LoVo (cell line): ENCODE results near the gene CKLF.
A peak's percentile ranks its signal among the peaks of the same experiment; 100 is the strongest.
"Not testable (repeated sequence)": the region's sequence is repeated elsewhere in the genome, so short reads cannot be mapped to it uniquely, and the experiment has no call there.

Source experiments
- DNase-seq: peaks from one replicate; pipeline ENCODE4 v3.0.0-alpha.2; 2016; ENCODE audit warnings: low spot score

Gene CKLF

GRCh38 chr16:66552286-66553177 lies at the start of gene CKLF:
CKLF (plus strand) TSS chr16:66552576; CDS start chr16:66552716, 140 bp downstream.
- DNase-seq = peak; percentile 94

GRCh38 chr16:66503030-66503429 lies 49.3 kb upstream of the CKLF start:
- DNase-seq = no peak

GRCh38 chr16:66503612-66504011 lies 48.8 kb upstream of the CKLF start:
- DNase-seq = no peak

- no peak for DNase-seq
Observed at GRCh38 chr16:66507731-66508239, 44.6 kb upstream of the CKLF start.

- DNase-seq = peak; percentile 58
Observed at GRCh38 chr16:66508248-66508913, 44.0 kb upstream of the CKLF start.

- no peak for DNase-seq
Observed at GRCh38 chr16:66508914-66509496, 43.4 kb upstream of the CKLF start.

- no peak for DNase-seq
Observed at GRCh38 chr16:66509576-66509975, 42.8 kb upstream of the CKLF start.

- DNase-seq = no peak
Observed at GRCh38 chr16:66510298-66510697, 42.1 kb upstream of the CKLF start.

- DNase-seq = no peak
Observed at GRCh38 chr16:66510711-66511601, 41.4 kb upstream of the CKLF start.

- peak; percentile 6 for DNase-seq
Observed at GRCh38 chr16:66511602-66512271, 40.6 kb upstream of the CKLF start.

GRCh38 chr16:66512272-66513110 lies 39.9 kb upstream of the CKLF start:
- DNase-seq = no peak

- DNase-seq = peak; percentile 13
Observed at GRCh38 chr16:66513111-66513723, 39.2 kb upstream of the CKLF start.

GRCh38 chr16:66514391-66514790 lies 38.0 kb upstream of the CKLF start:
- not testable (repeated sequence) for DNase-seq

GRCh38 chr16:66514980-66515595 lies 37.3 kb upstream of the CKLF start:
- not testable (repeated sequence) for DNase-seq

GRCh38 chr16:66515596-66516508 lies 36.5 kb upstream of the CKLF start:
- DNase-seq = no peak

- DNase-seq = no peak
Observed at GRCh38 chr16:66516509-66516807, 35.9 kb upstream of the CKLF start.

GRCh38 chr16:66516808-66517585 lies 35.4 kb upstream of the CKLF start:
- DNase-seq = peak; percentile 98
